Measurements from ENCODE around the gene FSD1.

DNA sequence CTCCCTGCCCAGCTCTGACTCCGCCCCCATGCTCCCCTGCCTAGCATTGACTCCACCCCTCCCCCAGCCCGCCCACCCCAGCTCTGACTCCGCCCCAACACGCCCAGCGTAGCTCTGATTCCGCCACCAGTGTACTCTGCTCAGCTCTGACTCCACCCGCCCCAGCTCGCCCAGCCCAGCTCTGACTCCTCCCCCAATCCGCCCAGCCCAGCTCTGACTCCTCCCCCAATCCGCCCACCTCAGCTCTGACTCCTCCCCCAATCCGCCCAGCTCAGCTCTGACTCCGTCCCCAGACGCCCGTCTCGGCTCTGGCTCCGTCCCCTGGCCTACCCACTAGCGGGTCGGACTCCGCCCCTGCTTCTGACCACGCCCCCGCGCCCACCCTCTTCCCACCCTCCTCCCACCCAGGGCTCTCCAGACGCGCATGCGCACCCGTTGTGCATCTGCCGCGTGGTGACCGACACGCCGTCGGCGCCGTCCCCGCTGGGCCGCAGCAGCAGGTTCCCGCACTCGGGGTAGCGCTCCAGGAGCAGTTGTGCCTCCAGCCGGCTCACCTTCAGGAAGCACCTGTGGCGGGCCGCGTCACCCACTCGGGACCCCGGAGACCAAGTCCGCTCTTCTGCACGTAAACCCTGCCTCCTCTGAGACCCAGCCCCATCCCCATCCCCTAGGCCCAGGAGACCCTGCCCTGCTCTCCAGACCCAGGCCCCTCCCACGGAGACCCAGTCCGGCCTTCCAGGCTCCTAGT, 24.0 kb downstream of the FSD1 start:
- TF ChIP-seq, protein P1, sequence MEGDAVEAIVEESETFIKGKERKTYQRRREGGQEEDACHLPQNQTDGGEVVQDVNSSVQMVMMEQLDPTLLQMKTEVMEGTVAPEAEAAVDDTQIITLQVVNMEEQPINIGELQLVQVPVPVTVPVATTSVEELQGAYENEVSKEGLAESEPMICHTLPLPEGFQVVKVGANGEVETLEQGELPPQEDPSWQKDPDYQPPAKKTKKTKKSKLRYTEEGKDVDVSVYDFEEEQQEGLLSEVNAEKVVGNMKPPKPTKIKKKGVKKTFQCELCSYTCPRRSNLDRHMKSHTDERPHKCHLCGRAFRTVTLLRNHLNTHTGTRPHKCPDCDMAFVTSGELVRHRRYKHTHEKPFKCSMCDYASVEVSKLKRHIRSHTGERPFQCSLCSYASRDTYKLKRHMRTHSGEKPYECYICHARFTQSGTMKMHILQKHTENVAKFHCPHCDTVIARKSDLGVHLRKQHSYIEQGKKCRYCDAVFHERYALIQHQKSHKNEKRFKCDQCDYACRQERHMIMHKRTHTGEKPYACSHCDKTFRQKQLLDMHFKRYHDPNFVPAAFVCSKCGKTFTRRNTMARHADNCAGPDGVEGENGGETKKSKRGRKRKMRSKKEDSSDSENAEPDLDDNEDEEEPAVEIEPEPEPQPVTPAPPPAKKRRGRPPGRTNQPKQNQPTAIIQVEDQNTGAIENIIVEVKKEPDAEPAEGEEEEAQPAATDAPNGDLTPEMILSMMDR (IDR thresholded peaks at IDR 0.05), result peak in 1 of 7 experiments; percentile 22
- TF ChIP-seq POLR2A (IDR thresholded peaks at IDR 0.05), result peak; percentile 20 to 47 (median 36)
